Activated effector memory CD4-positive, alpha-beta T cell treated with Interleukin-2 at 50 U/mL for 16 hours (primary cell): Measurements from ENCODE around the gene HMOX1.

Experiments
- DNase-seq: peaks from one replicate; pipeline ENCODE4 v3.0.0-alpha.2; 2020

Gene HMOX1, protein sequence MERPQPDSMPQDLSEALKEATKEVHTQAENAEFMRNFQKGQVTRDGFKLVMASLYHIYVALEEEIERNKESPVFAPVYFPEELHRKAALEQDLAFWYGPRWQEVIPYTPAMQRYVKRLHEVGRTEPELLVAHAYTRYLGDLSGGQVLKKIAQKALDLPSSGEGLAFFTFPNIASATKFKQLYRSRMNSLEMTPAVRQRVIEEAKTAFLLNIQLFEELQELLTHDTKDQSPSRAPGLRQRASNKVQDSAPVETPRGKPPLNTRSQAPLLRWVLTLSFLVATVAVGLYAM

DNA sequence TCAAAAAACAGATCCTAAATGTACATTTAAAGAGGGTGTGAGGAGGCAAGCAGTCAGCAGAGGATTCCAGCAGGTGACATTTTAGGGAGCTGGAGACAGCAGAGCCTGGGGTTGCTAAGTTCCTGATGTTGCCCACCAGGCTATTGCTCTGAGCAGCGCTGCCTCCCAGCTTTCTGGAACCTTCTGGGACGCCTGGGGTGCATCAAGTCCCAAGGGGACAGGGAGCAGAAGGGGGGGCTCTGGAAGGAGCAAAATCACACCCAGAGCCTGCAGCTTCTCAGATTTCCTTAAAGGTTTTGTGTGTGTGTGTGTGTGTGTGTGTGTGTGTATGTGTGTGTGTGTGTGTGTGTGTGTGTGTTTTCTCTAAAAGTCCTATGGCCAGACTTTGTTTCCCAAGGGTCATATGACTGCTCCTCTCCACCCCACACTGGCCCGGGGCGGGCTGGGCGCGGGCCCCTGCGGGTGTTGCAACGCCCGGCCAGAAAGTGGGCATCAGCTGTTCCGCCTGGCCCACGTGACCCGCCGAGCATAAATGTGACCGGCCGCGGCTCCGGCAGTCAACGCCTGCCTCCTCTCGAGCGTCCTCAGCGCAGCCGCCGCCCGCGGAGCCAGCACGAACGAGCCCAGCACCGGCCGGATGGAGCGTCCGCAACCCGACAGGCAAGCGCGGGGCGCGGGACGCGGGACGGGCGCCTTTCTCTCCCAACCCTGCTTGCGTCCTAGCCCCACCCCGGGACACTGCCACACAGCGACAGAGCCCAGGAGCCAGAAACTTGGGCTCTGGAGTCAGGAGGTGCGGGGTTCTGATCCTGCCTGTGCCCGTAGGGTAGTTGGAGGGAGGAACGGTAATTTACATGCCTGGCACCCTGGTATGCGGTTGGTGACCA is at the start of gene HMOX1:
TSS of gene HMOX1 (plus strand) at position 560 of the 887 bp plus-strand sequence. CDS start at position 638, 78 bp downstream.
- DNase-seq = peak; percentile 16

DNA sequence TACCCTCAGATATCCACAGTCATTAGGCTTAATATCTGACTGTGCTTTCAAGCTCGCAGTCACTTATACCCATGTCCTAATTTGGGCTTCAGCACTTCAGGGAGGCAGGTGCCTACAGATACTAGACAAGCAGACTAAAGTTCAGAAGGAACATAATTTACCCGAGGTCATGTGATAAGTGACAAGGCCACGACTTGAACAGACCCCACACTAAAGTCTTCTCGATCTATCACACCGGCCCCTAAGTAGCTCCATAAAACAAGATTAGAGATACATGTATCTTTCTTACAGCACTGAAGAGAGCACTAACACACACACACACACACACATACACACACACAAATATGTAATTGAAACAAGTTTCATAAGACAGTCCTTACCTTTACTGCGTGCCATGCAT is 48.6 kb upstream of the HMOX1 start:
- no peak for DNase-seq

DNA sequence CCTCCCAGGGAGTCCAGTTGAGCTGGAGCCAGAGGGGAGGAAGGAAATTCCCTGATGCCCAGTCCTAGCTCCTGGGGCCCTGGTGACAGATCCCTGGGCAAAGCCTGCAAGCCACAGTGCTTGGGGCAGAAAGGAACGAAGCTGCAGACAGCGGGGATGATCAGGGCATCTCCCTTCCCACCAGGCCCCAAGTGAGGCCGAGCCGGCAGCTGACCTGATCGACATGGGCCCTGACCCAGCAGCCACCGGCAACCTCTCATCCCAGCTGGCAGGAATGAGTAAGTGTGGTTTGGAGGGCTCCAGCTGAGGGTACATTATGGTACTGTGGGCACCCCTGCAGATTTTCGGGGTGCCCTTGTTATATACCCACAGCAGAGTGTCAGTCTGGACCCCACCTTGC is 47.7 kb upstream of the HMOX1 start:
- DNase-seq = no peak

DNA sequence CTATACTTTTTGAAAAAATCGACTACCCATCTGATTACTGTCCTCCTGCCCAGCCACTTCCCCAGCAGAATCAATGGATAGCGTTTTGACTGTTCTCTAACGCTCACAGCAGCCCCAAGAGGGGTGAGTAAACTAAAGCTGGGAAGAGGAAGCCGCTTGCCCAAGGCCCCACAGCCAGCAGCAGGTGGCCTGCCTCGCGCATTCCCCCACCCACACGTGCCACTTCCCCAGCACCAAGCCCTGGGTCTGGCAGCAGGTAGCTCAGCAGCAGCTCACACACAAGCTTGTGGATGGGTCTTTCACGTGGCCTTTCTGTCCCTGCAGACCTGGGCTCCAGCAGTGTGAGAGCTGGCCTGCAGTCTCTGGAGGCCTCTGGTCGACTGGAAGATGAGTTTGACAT is 46.9 kb upstream of the HMOX1 start:
- no peak for DNase-seq

DNA sequence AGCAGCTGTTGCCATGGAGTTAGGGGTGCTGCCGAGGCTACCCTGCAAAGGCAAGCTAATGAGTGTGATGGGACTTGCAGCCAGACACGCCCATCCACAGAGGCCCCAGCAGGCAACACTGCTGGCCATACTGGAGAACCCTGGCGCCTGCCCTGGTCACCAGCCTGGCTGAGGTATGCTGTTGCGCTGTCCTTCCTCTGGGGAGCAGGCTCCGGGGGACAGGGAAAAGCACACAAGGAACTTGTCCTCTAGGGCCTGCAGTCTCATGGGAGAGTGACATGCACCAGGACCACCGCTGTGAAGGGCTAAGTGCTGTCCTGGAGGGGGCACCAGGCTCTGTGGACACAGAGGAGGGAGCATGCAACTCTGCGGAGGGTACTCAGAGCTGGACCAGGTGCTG is 45.4 kb upstream of the HMOX1 start:
- no peak for DNase-seq

DNA sequence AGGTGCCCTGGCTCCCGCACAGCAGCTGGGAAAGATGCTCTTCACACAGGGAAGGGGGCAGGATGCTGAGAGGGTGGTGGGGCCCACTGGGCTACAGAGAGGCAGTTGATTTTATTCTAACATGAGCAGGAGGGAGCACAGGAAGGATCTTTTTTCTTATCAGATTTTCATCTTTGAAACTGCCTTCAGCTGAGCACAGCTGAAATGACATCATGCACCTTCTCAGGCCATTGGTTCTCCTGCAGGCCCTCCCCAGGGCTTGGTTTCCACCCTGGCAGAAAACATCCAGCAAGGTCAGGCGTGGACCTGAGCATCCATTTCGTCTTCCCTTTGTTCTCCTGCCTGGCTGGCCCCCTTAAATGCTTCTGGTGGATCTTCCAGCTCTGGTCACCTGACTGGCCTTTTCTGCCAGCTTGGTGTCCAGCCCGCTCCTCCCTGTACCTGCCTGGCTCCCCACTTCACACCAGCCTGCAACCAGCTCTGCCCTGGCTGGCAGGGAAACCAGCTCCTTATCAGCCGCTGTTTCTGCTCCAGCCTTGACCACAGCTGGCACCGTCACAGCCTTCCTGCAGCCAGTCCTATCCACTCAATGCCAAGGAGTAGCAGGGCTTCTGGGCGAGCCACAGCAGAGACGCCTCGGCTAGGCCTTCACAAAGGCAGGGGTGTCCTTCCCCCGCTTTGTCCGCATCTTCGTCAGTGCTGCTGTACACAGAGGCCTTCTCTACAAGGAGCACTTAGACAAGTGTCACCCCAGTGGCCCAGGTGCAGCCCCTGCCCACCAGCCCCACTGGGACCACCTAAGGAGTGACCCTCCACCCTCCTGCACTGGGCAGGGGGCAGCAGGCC is 44.7 kb upstream of the HMOX1 start:
- DNase-seq = no peak

DNA sequence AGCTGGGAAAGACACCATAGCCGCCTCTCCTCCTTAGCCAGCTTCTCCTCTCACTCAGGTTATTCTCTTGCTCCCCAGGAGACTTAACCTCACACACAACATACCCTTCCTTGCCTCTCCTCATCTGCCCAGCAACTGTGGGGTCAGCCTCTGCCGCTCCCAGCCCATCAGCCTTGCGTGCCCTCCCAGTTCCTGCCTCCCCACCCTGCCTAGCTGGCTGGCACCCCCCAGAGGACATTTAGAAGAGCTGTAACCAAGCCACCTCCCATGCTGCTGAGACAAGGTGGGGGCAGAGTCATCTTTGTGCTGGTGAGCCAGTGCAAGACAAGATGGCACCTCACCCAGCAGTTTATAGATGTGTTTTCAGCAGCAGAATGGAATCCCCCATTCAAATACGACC is 43.0 kb upstream of the HMOX1 start:
- DNase-seq = no peak

DNA sequence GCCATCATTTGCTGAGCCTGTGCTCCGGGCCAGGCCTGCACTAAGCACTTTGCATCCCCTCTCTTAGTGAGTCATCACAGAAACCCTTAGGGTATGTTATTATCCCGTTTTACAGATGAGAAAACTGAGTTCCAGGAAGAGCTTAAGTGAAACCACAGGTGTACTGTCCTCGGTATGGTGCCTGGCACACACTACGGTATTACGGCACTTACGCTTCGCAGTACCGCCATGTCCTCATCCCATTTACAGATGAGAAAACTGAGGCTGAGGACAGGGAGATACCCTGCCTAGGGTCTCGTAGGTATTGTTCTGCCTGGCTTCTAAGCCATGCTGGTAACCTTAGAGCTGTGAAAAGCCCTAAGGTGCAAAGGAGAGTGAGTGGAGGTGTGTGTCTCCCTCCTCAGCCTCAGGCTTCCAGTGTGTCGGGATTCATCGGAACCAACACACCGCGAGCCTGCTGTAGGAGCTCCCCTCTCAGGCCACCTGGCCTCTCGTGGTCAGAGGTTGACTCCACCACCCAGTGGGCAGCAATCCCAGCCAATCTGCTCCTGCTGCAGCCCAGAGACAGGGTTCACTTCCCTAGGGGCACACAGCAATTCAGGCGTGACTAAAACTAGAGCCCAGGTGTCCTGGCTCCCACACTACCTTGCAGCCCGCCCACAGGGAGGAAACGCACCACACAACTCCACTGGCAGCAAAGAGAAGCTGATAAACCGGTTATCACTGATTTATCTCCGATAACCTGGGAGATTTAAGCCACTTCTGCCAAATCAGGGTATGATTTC is 39.6 kb upstream of the HMOX1 start:
- DNase-seq = no peak

DNA sequence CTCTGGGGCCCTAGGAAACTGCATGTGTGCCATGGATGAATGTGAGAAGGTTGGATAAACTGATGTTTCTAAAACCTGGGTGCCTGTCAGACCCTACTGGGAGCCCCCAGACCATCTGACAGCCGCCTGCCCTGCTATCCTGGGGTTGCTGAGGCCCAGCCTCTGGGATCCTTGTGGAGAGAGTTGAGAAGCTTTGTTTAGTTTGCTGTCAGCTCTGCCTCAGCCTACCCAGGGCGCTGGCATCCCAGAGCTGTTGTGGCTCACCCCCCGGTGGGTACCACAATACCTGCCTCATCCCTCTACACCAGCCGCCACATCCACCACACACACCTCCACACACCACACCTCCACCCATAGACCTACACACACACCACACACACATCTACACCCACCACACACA is 38.5 kb upstream of the HMOX1 start:
- no peak for DNase-seq

DNA sequence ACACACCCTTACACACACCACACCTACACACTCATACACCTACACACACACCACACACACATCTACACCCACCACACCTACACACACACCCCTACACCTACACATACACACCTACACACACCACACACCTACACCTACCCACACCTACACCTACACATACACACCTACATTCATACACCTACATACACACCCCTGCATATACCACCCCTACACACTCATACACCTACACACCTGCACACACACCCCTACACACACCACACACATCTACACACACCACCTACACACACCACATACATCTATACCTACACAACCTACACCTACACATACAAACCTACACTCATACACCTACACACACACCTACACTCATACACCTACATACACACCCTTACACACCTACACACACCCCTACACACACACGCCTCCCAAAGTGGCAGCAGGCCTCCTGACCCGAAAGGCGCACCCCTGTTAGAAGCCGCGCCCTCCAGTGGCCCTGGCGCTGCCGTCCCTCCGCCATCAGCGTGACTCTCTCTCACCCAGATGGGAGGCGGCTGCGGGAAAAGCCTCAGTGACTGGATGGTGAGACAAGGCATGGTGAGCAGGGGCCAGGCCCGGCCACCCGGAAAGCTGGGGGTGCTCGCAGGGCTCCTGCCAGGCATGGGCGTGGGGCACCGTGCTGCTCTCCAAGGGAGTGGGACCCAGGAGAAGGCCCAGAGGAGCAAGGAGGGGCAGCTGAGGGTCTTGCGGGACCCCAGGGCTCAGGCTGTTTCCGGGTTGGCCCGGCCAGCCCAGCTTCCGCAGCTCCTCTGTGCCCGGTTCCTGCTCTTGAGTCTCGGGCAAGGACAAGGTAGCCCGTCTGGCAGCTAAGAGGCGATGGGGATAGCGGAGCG is 37.0 kb upstream of the HMOX1 start:
- DNase-seq = no peak

DNA sequence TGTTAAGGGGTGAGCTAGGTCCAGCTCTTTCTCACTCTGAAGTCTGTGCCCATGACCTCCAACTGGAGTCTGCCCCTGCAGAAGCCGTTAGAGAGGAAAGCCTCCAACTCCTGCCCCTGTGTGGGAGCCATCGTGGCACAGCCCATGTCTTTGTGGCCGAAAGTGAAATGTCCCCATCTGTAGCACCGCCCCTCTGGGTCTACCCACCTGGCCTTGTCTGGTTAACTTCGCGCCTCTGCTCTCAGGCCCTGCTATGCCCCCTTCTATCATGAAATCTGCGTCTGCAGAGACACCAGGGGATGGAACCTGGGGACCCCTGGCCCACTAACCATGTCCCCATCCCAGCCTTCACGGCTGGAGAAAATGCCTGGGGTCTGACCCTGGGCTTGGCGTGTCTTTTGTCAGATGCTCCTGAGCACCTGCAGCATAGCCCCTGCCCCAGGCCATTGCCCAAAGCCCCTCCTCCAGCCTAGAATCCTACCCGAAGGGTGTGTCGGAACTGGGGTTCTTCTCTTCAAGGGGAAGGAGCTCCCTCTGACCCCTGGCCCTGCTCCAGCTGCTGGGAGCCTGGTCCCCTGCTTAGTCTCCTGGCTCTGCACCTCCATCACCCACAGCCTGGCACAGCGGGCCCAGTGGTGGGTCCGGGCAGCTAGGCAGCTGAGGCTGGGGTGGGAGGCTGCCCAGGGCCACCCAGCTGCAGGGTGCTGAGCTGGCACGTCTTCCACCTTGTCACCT is 35.8 kb upstream of the HMOX1 start:
- no peak for DNase-seq

DNA sequence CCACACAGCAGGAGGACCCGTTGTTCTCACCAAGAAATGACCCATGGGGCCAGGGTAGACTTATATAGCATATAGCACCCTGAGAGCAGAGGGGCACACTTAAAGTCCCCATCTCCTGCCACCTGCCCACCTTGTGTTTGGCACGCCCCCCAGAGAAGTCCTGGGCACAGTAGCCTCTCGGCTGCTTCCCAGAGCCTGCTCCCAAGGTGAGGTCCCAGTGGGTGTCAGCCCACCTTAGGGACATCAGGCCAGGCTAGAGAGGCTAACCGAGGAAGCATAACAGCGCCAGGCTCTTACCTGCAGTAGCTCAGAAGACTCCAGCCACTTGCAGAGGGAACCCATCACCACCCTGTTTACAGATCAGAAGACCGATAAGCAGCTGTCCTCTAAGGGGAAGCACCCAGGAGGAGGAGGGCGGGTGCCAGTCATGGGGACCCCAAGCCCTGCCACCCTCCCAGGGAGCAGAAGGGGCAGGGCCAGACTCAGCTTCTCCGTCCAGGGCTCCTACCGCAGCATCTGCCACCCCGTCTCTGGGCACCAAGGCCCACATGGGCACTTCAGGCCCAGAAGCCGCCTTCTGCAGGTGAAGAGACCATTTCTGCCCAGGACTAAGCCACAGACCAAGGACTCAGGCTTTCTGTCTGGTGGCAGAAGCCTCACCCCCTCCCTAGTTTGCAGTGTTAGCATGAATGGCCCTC is 34.9 kb upstream of the HMOX1 start:
- DNase-seq = no peak

DNA sequence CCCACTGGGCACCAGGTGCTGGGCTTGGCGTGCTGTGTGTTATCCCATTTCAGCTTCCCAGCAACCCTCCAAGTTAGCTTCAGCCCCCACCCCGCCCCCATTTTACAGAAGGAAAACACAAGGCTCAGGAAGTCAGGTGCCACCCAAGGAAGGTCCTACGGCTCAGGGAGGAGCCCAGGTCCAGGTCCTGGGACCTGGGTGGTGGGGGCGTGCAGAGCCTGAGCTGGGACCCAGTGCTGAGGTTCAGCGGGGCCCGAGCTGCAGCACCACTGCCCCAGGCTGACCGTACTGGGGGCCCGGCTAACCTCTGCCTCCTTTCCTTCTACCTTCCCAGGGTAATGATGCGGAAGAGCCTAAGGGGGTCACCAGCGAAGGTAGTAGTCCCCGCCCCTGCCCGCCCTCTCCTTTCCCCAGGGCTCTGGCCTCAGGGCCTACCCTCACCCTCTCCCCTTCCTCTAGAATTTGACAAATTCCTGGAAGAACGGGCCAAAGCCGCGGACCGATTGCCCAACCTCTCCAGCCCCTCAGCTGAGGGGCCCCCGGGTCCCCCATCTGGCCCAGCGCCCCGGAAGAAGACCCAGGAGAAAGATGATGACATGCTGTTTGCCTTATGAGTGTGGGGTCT is 34.2 kb upstream of the HMOX1 start:
- DNase-seq = no peak

DNA sequence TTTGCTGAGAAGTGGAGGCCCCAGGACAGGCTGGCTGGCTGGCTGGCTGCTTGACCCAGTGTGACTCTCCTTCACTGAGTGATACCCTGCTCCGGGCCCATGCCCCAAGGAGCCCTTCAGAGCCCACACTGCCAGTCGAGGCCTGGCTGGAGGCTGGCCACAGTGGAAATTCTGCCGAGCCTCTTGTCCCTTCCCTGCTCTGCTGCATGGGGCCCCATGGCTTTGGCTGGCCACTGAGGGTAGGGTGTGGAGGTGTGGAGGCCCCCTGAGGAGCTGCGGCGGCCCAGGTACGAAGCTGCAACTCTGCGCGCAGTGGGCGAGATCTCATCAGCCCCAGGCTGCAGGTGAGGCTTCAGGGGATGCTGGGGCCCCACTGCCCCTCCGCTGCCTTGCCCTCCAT is 33.4 kb upstream of the HMOX1 start:
- DNase-seq = no peak

DNA sequence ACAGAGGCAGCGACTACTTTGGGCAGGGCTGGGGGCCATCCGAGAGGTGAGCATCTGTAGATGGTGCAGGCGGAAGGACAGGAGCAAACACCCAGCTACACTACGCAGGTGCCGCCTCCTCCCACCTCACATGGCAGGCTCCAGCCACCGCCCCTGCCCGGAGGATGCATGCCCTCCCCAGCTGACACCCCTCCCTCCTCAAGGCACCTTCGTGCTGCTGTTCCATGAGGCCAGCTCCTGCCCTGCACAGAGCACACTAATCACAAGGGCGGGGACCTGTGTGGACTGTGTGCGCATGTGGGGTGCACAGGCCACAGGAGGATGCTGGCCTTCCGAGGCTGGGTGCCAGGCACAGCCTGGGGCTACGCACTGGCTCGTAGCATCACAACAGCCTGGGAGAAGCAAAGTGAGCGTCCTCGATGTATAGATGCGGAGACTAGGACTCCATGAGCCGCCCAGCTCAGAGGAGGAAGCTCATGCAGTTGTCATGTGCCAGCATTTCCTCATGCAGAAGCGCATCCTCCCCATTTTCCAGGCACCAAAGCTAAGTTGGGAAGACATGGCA is 32.8 kb upstream of the HMOX1 start:
- no peak for DNase-seq

DNA sequence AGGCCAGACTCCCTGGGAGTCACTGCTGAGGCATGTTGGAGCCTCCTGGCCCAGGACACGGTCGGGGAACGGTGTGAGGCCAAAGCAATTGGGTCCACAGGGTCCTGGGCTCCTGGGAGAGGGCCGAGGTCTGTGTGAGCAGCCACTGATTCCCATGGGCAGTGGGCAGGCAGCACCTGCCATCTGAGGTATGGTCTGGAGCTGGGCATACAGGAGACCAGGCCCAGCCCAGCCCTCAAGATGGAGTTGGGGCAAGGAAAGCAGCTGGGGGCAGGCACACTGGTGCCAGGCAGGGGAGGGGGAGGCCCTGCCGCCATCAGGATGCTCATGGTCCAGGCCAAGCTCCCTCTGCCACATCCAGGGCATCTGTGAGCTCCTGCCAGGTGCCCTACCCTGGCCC is 32.2 kb upstream of the HMOX1 start:
- no peak for DNase-seq

DNA sequence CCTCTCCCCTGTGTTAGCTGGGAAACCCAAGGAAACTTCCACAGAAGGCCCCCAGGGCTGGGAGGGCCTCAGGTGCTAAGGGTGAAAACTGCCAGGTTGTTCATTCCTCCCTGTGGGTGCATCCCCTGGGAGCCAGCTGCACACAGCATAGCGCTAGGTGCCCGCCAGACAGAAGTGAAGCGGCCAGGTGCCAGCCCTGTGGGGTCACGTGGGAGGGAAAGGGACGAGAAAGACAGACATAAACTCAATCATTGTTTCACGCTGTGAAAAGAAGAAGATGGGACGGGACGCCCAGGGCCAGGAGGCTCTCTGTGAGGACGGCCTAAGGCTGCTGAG is 31.6 kb upstream of the HMOX1 start:
- DNase-seq = no peak

DNA sequence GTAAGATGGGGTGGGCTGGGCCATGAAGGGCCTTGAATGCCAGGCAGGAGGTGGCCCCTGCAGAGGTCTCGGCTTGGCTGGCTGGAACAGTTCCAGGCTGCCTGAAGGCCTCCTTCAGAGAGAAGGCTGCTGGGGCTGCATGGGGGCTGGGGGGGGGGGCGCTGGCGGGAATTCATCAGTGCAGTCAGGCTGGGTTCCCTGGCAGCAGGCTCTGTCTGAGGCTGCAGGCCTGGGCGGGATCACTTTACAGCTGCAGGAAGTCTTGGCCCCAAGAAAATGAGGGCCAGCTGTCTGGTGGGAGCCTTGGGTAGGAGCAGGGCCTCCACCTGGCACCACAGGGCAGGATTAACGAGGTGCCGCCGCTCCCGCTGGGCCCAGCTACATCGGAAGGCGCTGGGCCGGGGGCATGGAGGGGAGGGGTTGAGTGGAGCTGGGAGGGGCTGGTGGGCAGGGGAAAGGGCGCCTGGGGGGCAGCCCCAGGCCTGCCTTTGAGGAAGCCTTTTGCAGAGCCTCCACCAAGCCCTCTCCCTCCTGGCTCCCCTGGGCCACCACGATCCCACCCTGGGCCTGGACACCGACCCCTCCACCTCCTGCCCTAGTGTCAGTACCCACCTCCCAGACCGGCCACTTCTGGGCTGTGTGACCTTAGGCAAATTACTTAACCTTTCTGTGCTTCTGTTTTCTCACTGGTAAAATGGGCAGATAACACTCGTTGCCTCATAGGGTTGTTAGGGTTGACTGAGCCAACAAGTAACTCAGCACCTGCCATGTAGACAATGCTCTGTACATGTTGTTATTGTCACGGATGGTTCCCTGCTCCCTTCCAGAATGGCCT is 31.0 kb upstream of the HMOX1 start:
- DNase-seq = no peak
